Hematopoietic multipotent progenitor cell (in vitro differentiated cells): ENCODE measurements around the gene SEMA4C. TPM values are rescaled to one million over a fixed set of nuclear protein-coding genes. Genes with fewer than 3 reads are reported as not detected.

Source experiments
- total RNA-seq: library from RNA; depleted of rRNA; stranded (reverse); fragments of >200 nt; gene quantifications from one replicate; pipeline ENCODE4 v1.2.3, GENCODE V29; 2012

SEMA4C gene
- total RNA-seq, 1 donor: 26.1 TPM

Other genes with a start within 250 kb of the SEMA4C start
- gene KANSL3, start 231.8 kb downstream of the SEMA4C start, total RNA-seq: 72.7 TPM
- gene FER1L5, start 227.3 kb downstream of the SEMA4C start, total RNA-seq: not detected
- gene LMAN2L, start 130.0 kb downstream of the SEMA4C start, total RNA-seq: 19.7 TPM
- 16.4 TPM for gene CNNM4, start 109.2 kb downstream of the SEMA4C start, total RNA-seq
- 34.5 TPM for gene CNNM3, start 53.8 kb downstream of the SEMA4C start, total RNA-seq
- 6.2 TPM for gene ANKRD23, start 26.1 kb downstream of the SEMA4C start, total RNA-seq
- gene ANKRD39, start 12.1 kb downstream of the SEMA4C start, total RNA-seq: 11.8 TPM
- 15.1 TPM for gene FAM178B, start 116.5 kb upstream of the SEMA4C start, total RNA-seq
- 28.3 TPM for gene FAHD2B, start 224.8 kb upstream of the SEMA4C start, total RNA-seq
- 59.0 TPM for gene ANKRD36, start 243.1 kb upstream of the SEMA4C start, total RNA-seq